Endothelial cell (in vitro differentiated cells): ENCODE data around the gene RAB13. TPM values are rescaled to one million over a fixed set of nuclear protein-coding genes. Genes with fewer than 3 reads are reported as not detected.
A peak's percentile ranks its signal among the peaks of the same experiment; 100 is the strongest.
"Not testable (repeated sequence)": the region's sequence is repeated elsewhere in the genome, so short reads cannot be mapped to it uniquely, and the experiment has no call there.

Source experiments
- DNase-seq: peaks from one replicate; pipeline ENCODE4 v3.0.0; 2021; ENCODE audit warnings: low spot score
- H3K27ac Mint-ChIP-seq: one replicate; pipeline ENCODE4 v1.8.0; 2021; ENCODE audit warnings: mixed read lengths, inconsistent platforms; ENCODE audit not compliant: unreplicated experiment
- H3K27me3 Mint-ChIP-seq: one replicate; pipeline ENCODE4 v1.8.0; 2021; ENCODE audit warnings: mild to moderate bottlenecking, moderate library complexity, mixed read lengths, inconsistent platforms; ENCODE audit not compliant: unreplicated experiment
- H3K36me3 Mint-ChIP-seq: one replicate; pipeline ENCODE4 v1.8.0; 2021; ENCODE audit warnings: mild to moderate bottlenecking, low read depth, mixed read lengths, inconsistent platforms; ENCODE audit not compliant: unreplicated experiment
- H3K4me1 Mint-ChIP-seq: one replicate; pipeline ENCODE4 v1.8.0; 2021; ENCODE audit warnings: mild to moderate bottlenecking, mixed read lengths, inconsistent platforms; ENCODE audit not compliant: unreplicated experiment
- H3K4me3 Mint-ChIP-seq: one replicate; pipeline ENCODE4 v1.8.0; 2021; ENCODE audit warnings: mild to moderate bottlenecking, mixed read lengths, inconsistent platforms; ENCODE audit not compliant: unreplicated experiment
- H3K9me3 Mint-ChIP-seq: one replicate; pipeline ENCODE4 v1.8.0; 2021; ENCODE audit warnings: mixed read lengths, inconsistent platforms; ENCODE audit not compliant: unreplicated experiment
- total RNA-seq: library from RNA; stranded (reverse); fragmentation: NEBNext Ultra II Directional; extraction: Animal tissue kit (Norgen Biotek cat#: 25700); gene quantifications from one replicate; pipeline ENCODE4 v1.2.1, GENCODE V29; 2021; ENCODE audit not compliant: unreplicated experiment
- TF ChIP-seq, protein P1 (sequence below): fragments of 200-600 bp; sonication (generic); IDR thresholded peaks from one replicate; pipeline ENCODE4 v1.5.0; 2021; ENCODE audit warnings: antibody characterized with exemption; ENCODE audit not compliant: unreplicated experiment

RAB13 gene
- total RNA-seq, 1 donor from 2014 or later = 419 TPM

GRCh38 chr1:153985341-153985912 is 712 bp downstream of the RAB13 start:
- H3K4me1 Mint-ChIP-seq = peaks cover 38% of the 10 kb centered on the region
- DNase-seq = no peak
- H3K9me3 Mint-ChIP-seq = no peaks in the 10 kb centered on the region
- peak overlapping the region; percentile 99 for H3K4me3 Mint-ChIP-seq
- H3K27ac Mint-ChIP-seq = peak overlapping the region; percentile 93
- H3K27me3 Mint-ChIP-seq = peaks cover 10% of the 10 kb centered on the region
- TF ChIP-seq, protein P1, sequence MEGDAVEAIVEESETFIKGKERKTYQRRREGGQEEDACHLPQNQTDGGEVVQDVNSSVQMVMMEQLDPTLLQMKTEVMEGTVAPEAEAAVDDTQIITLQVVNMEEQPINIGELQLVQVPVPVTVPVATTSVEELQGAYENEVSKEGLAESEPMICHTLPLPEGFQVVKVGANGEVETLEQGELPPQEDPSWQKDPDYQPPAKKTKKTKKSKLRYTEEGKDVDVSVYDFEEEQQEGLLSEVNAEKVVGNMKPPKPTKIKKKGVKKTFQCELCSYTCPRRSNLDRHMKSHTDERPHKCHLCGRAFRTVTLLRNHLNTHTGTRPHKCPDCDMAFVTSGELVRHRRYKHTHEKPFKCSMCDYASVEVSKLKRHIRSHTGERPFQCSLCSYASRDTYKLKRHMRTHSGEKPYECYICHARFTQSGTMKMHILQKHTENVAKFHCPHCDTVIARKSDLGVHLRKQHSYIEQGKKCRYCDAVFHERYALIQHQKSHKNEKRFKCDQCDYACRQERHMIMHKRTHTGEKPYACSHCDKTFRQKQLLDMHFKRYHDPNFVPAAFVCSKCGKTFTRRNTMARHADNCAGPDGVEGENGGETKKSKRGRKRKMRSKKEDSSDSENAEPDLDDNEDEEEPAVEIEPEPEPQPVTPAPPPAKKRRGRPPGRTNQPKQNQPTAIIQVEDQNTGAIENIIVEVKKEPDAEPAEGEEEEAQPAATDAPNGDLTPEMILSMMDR = no peak
- H3K36me3 Mint-ChIP-seq = peaks cover 34% of the 10 kb centered on the region

GRCh38 chr1:153984123-153984894 is 1.8 kb downstream of the RAB13 start:
- TF ChIP-seq, protein P1 = no peak
- H3K27ac Mint-ChIP-seq = peak overlapping the region; percentile 87
- DNase-seq = no peak
- H3K36me3 Mint-ChIP-seq = peaks cover 32% of the 10 kb centered on the region
- no peaks in the 10 kb centered on the region for H3K9me3 Mint-ChIP-seq
- peaks cover 38% of the 10 kb centered on the region for H3K4me1 Mint-ChIP-seq
- H3K4me3 Mint-ChIP-seq = peak overlapping the region; percentile 99
- H3K27me3 Mint-ChIP-seq = peaks cover 6% of the 10 kb centered on the region

DNA sequence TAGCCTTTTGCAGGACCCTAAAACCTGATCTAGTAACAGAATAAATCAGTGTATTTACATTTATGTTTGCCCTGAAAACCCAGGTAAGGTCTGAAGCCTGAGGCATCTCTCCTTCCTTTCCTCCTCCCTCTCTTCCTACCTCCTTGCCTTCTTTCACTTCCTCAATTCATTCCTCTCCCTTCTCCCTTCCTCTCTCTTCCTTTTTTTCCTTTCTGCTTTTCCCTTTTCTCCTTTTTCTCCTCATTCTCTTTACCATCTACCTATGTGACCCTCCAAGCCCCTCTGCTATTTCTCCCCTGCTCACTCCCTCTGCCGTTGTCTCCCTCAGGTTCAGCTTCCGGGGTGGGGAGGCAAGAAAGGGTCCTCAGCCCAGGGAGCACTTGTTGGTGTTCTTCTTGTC is 4.4 kb downstream of the RAB13 start:
- Mint-ChIP-seq H3K36me3 (peaks cover 38% of the 10 kb centered on the region), H3K27ac (peak overlapping the region; percentile 94), H3K4me3 (peak overlapping the region; percentile 85), H3K4me1 (peaks cover 48% of the 10 kb centered on the region)
- DNase-seq, H3K9me3 Mint-ChIP-seq, H3K27me3 Mint-ChIP-seq: not testable (repeated sequence)

DNA sequence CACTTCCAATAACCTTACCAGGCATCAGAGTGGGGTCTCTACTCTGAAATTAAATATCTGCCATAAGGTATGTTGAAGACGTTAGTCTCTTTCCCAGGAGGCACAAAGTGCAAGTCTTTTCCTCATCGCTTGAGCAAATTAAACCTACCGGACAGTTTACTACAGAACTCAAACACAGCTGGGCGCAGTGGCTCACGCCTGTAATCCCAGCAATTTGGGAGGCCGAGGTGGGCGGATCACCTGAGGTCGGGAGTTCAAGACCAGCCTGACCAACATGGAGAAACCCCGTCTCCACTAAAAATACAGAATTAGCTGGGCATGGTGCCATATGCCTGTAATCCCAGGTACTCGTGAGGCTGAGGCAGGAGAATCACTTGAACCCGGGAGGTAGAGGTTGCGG is 7.0 kb downstream of the RAB13 start:
- Mint-ChIP-seq H3K4me3 (peak overlapping the region; percentile 52), H3K27ac (peak overlapping the region; percentile 71), H3K4me1 (peaks cover 58% of the 10 kb centered on the region), H3K36me3 (peaks cover 48% of the 10 kb centered on the region)
- not testable (repeated sequence) for H3K9me3 Mint-ChIP-seq, H3K27me3 Mint-ChIP-seq, DNase-seq

- peak overlapping the region; percentile 98 for H3K4me3 Mint-ChIP-seq
- H3K9me3 Mint-ChIP-seq = no peaks in the 10 kb centered on the region
- no peak for DNase-seq
- TF ChIP-seq, protein P1 = no peak
- H3K4me1 Mint-ChIP-seq = peaks cover 61% of the 10 kb centered on the region
- peaks cover 47% of the 10 kb centered on the region for H3K36me3 Mint-ChIP-seq
- peak overlapping the region; percentile 78 for H3K27ac Mint-ChIP-seq
- H3K27me3 Mint-ChIP-seq = peaks cover 5% of the 10 kb centered on the region
Measured at GRCh38 chr1:153978274-153978909, 7.7 kb downstream of the RAB13 start.
